Measurements from ENCODE around the gene AMBP. TPM values are rescaled to one million over a fixed set of nuclear protein-coding genes. Genes with fewer than 3 reads are reported as not detected.

AMBP gene
- total RNA-seq, 2 experiments from 2014 or later = not detected

DNA sequence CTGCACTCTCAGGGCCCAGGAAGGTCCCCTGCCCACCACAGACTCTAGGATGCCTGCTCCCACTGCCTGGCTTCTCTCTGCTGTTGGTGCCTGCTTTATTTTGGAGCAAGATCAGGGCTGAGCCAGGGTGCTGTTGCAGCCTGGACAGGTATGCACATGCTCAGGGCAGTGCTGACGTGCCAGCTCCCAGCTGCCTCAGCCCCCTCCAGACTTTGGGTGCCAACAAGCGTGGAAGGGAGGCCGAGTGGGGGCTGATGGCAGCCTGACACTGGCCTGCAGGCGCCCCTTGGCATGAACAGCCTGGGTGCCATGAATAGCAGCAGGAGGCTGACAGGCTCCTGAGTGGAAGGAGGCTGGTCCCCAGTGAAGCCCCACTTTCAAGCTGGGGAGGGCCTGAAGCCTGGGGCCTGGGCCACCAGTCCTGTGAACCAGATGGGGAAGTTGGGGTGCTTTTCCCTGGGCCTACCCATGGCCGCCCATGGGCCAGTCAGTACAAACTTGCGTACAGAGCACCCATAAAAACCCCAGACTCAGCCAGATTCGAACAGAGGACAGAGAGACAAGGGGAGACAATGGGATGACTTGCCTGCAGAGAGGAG lies 6.8 kb downstream of the AMBP start:
- ATAC-seq (ENCODE audit: poor library complexity) = no peak
- POLR2A ChIA-PET = no interaction called here
- intact Hi-C loops (cut with DNase I, micrococcal nuclease) = no loop called here
- no peaks in the 10 kb centered on the region for H3K4me1 ChIP-seq (ENCODE audit: insufficient read depth, low read length)
- no peak for DNase-seq
- peaks cover 0 to 12% of the 10 kb centered on the region in 2 experiments for H3K9me3 ChIP-seq (ENCODE audit: control insufficient read depth in 1 of 2, insufficient read depth in 1 of 2, low read length in 2 of 2)
- H3K4me3 ChIP-seq (ENCODE audit: low read length) = no peak overlapping the region
- no peak overlapping the region for H3K27ac Mint-ChIP-seq
- no peaks in the 10 kb centered on the region for H3K36me3 Mint-ChIP-seq (ENCODE audit: low read depth)
- H3K9me3 Mint-ChIP-seq = no peaks in the 10 kb centered on the region
- peaks cover 6% of the 10 kb centered on the region for H3K27me3 Mint-ChIP-seq
- peaks cover 0 to 5% of the 10 kb centered on the region in 2 experiments for H3K27me3 ChIP-seq (ENCODE audit: control insufficient read depth in 1 of 2, insufficient read depth in 2 of 2, low read length in 2 of 2)
- CTCF ChIA-PET = interaction anchor here (1.3 kb wide), 1 partner anchor 11 kb away, joined by 5 read pairs; no protein-coding TSS in a partner anchor
- H3K36me3 ChIP-seq (ENCODE audit: insufficient read depth, low read length) = no peaks in the 10 kb centered on the region
- H3K4me1 Mint-ChIP-seq (ENCODE audit: low read depth) = no peaks in the 10 kb centered on the region
- H3K27ac ChIP-seq (ENCODE audit: low read depth in 1 of 2, low read length in 2 of 2) = no peak overlapping the region
- TF ChIP-seq, protein P1, sequence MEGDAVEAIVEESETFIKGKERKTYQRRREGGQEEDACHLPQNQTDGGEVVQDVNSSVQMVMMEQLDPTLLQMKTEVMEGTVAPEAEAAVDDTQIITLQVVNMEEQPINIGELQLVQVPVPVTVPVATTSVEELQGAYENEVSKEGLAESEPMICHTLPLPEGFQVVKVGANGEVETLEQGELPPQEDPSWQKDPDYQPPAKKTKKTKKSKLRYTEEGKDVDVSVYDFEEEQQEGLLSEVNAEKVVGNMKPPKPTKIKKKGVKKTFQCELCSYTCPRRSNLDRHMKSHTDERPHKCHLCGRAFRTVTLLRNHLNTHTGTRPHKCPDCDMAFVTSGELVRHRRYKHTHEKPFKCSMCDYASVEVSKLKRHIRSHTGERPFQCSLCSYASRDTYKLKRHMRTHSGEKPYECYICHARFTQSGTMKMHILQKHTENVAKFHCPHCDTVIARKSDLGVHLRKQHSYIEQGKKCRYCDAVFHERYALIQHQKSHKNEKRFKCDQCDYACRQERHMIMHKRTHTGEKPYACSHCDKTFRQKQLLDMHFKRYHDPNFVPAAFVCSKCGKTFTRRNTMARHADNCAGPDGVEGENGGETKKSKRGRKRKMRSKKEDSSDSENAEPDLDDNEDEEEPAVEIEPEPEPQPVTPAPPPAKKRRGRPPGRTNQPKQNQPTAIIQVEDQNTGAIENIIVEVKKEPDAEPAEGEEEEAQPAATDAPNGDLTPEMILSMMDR (IDR thresholded peaks at IDR 0.05) = no peak
- no peak overlapping the region for H3K4me3 Mint-ChIP-seq

DNA sequence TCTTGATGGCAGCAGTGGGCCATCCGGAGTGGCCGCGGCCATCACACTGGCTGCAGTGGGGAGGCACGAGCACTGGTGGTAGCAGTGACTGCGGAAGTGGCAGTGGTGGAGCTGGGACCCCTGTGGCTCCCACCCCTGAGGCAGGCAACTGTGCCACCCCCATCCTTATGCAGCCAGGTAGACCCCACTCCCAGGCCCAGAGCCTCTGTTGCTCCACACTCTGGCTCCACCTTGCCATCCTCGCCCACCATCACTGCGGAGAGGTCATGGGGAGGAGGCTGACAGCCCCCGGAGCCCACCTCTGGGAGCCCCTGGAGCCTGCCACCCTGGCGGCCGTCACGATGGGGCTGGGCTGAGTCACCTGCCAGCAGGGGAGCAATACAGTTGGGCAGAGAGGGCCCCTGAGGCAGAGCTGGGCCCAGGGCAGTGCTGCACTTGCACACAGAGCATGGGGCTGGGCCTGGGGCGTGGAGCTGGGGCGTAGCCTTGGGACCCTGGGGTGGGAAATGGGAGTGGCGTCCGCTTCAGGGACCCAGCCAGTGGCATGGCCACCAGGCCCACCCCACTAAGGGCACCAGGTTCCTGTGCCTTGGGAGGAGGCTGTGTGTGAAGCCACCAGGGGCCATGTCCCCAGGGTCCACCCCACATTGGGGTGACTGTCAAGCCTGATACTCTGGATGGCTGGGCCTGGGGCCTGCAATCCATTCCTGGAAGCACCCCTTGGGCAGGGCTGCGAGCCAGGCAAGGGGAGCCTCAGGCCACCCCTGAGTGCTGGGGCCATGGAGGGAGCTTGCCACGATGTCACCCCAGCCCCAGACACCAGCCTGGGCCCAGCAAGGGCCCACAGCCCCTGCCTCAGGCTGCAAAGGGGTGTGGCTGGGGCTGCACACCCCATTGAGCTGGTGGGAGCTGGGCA lies 7.7 kb downstream of the AMBP start:
- peaks cover 3% of the 10 kb centered on the region for H3K27me3 Mint-ChIP-seq
- no peaks in the 10 kb centered on the region for H3K4me1 Mint-ChIP-seq (ENCODE audit: low read depth)
- no peaks in the 10 kb centered on the region for H3K36me3 Mint-ChIP-seq (ENCODE audit: low read depth)
- Histone ChIP-seq H3K9me3 (ENCODE audit: control insufficient read depth in 1 of 2, insufficient read depth in 1 of 2, low read length in 2 of 2) (peaks cover 0 to 12% of the 10 kb centered on the region in 2 experiments), H3K4me1 (ENCODE audit: insufficient read depth, low read length) (no peaks in the 10 kb centered on the region), H3K36me3 (ENCODE audit: insufficient read depth, low read length) (no peaks in the 10 kb centered on the region), H3K27ac (ENCODE audit: low read depth in 1 of 2, low read length in 2 of 2) (no peak overlapping the region), H3K27me3 (ENCODE audit: control insufficient read depth in 1 of 2, insufficient read depth in 2 of 2, low read length in 2 of 2) (no peaks in the 10 kb centered on the region), H3K4me3 (ENCODE audit: low read length) (no peak overlapping the region)
- POLR2A ChIA-PET = no interaction called here
- TF ChIP-seq, protein P1 (IDR thresholded peaks at IDR 0.05) = no peak
- ATAC-seq (ENCODE audit: poor library complexity) (no peak), DNase-seq (no peak)
- H3K4me3 Mint-ChIP-seq = no peak overlapping the region
- H3K27ac Mint-ChIP-seq = no peak overlapping the region
- H3K9me3 Mint-ChIP-seq = no peaks in the 10 kb centered on the region
- CTCF ChIA-PET = interaction anchor here (1.3 kb wide), 1 partner anchor 12 kb away, joined by 5 read pairs; no protein-coding TSS in a partner anchor
- intact Hi-C loops (cut with DNase I, micrococcal nuclease) = no loop called here

DNA sequence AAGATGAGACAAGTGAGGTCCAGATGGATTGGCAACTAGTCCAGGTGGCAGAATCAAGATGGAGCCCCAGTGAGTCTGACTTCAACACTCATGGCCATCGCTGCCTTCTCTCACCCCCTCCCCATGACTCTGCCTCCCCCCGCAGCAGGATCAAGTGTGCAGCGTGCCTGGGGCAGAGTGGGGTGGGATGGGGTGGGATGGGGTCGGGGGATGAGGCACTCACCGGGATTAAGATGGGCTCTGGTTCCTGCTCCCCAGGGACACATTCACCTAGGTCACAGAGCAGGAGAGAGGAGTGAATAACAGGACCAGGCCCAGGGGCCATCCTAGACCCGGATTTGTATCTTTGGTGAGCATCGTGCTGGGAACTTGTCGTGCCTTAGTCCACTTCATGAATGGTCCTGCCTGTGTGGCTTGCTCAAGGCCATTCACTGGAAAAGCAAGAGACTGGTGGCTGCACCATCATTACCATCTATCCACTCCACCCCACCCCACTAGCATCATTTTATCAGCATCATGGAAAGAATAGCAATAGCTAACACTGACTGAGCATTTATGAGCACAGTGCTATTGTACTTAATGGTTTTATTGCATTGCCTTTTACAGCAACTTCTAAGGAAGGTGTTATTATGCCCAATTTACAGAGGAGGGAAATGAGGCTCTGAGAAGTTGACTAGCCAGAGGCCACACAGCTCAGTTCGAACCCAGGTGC lies 8.5 kb downstream of the AMBP start:
- H3K4me1 ChIP-seq (ENCODE audit: insufficient read depth, low read length) = no peaks in the 10 kb centered on the region
- Mint-ChIP-seq H3K36me3 (ENCODE audit: low read depth) (no peaks in the 10 kb centered on the region), H3K27me3 (no peaks in the 10 kb centered on the region), H3K4me3 (no peak overlapping the region), H3K27ac (no peak overlapping the region), H3K4me1 (ENCODE audit: low read depth) (no peaks in the 10 kb centered on the region), H3K9me3 (no peaks in the 10 kb centered on the region)
- H3K4me3 ChIP-seq (ENCODE audit: low read length) = no peak overlapping the region
- CTCF ChIA-PET = no interaction called here
- POLR2A ChIA-PET = no interaction called here
- TF ChIP-seq, protein P1 (IDR thresholded peaks at IDR 0.05) = no peak
- peaks cover 0 to 12% of the 10 kb centered on the region in 2 experiments for H3K9me3 ChIP-seq (ENCODE audit: control insufficient read depth in 1 of 2, insufficient read depth in 1 of 2, low read length in 2 of 2)
- ATAC-seq (ENCODE audit: poor library complexity) (no peak), DNase-seq (no peak)
- H3K27me3 ChIP-seq (ENCODE audit: control insufficient read depth in 1 of 2, insufficient read depth in 2 of 2, low read length in 2 of 2) = no peaks in the 10 kb centered on the region
- intact Hi-C loops (cut with DNase I, micrococcal nuclease) = no loop called here
- no peaks in the 10 kb centered on the region for H3K36me3 ChIP-seq (ENCODE audit: insufficient read depth, low read length)
- no peak overlapping the region for H3K27ac ChIP-seq (ENCODE audit: low read depth in 1 of 2, low read length in 2 of 2)
